HG03378 (cell line): ENCODE measurements around the gene RFXAP.

Source experiments
- ATAC-seq: cut with Tn5 transposase; IDR thresholded peaks from one replicate; pipeline ENCODE4 v1.9.1; 2021; ENCODE audit warnings: mild to moderate bottlenecking, moderate library complexity; ENCODE audit not compliant: unreplicated experiment

Gene RFXAP

DNA sequence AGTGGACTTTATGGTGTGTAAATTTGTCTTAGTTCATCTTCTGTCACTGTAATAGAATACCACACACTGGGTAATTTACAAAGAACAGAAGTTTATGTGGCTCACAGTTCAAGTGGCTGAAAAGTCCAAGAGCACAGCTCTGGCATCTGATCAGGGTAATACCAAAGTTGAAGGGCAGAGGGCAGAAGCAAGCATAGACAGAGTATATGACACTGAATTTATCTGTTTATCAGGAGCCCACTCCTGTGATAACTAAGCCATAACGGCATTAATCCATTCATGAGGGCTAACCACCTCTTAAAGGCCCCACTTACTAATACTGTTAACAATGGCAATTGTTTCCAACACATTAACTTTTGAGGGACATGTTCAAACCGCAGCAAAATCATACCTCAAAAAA, 4.0 kb upstream of the RFXAP start:
- no peak for ATAC-seq

DNA sequence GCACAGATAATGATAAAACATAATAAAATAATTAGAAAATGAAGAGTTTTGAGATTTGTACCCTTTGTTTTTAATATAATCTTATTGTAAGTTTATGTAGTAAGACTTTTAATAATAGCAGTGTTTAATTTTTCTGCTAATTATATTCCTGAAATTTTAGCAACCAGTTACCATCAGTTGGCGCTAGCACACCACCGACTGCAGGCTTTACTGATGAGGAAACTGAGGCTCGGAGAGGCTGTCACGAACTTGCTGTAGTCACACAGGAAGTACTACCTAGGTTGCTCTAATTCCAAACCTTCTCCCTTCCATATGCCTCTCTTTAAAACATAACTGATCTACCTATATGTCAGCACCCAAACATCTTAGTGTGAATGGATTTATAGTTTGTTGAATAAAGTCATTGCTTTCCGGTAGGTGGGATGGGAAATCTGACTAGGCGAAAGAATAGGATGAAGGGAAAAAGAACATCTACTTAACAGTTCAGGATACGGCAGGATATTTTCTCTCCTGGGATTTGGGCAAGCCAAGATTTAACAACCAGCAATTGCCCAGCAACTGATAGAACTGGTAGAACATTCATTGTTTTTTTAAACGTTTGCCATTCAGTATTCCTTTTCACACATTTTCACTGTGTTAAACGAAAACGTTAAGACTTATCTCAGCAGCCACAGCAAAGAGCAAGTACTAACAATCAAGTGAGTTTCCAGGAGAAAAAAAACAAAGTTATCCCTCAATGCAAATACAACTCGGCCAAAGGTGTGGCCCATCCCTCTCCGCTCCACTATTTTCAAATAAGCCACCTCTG, 822 bp upstream of the RFXAP start:
- ATAC-seq = no peak

DNA sequence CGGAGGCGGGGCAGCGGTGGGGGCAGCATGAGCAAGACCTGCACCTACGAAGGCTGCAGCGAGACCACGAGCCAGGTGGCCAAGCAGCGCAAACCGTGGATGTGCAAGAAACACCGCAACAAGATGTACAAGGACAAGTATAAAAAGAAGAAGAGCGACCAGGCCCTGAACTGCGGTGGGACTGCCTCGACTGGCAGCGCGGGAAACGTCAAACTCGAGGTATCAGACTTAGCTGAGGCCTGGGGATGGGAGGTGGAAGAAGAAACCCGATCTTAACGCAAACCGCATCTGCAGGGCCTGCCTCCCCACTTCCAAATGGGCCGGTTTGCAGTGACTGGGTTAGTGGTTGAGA, 693 bp downstream of the RFXAP start:
- ATAC-seq = peak; percentile 16

DNA sequence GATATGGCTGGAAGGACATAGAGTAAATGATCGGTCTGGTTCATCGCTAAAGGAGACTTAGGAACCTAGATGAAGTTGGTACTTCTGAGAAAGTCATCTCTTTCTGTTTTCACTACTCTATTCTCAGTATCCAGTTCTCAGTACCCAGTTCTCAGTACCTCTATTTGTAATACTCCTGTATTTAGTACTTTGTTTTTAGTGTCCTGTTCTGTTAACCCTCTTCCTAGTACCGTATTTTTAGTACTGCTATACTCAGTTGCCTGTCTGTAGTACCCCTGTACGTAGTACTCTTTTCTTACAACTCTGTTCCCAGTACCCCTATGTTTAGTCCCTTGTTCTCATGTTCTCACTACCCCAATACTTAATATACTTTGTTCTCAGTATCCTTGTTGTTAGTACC, 1.2 kb downstream of the RFXAP start:
- ATAC-seq = peak; percentile 61

DNA sequence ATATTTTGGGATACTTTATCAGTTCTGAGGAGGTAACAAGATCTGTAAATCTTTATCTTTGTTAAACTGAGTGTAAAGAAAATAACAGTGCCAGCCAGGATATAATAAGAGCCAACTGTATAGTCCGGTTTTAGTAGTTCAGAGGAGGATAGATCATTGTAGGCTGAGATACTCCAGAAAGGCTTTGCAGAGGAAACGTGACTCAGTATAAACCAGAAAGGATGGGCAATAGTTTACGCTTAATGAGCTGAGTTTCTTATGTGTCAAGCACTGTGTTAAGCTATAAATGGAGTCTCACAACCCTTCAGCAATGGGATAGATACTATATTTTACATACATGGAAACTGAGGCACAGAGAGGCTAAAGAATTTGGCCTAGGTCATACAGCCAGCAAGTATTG, 3.8 kb downstream of the RFXAP start:
- ATAC-seq = no peak

DNA sequence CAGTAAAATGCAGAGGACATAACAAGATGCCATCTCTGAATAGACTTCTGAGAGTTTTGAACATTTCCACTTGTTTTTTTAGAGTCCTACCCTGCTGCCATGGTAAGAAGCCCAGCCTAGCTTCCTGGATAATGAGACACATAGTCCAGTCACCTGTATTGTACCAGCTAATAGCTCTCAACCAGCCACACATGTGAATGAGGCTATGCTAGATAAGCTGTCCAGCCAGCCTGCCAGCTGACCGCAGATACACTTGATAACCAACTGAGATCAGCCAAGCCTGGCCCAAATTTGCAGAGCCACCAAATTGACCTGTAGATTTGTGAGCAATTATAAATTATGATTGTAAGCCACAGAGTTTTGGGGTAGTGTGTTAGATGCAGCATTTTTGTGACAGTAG, 10.7 kb downstream of the RFXAP start:
- ATAC-seq = no peak

DNA sequence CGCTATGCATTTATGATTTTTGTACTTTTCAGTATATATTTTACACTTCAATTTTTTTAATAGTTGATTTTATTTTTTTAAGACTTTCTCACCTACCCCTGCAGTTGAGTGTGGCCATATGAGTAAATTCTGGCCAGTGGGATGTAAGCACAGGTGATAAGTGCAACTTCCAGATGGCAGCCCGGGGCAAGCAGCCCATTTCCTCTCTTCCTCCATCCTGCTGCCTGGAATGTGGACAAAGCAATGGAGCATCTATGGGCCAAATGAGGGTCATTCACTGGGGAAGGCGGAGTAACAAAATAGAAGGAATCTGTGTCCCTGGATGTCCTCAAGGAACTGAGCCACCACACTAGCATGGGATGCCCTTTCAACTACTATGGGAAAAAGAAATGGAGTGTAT, 12.3 kb downstream of the RFXAP start:
- ATAC-seq = no peak

DNA sequence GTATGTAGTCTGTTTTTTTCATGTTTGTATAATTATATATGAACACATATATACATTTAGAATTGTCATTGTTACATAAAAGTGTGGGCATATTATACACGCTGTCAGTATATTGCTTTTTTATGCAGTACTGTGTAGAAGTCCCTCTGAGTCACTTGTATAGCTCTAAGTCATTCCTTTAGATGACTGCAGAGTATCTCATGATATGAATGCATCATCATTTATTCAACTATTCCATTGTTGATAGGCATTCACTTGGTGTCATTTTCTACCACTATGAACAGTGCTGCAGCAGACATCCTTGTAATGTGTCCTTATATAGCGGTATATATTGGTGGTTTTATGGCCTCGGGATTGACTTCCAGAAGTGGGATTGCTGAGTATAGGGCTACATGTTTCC, 15.3 kb downstream of the RFXAP start:
- ATAC-seq = no peak

DNA sequence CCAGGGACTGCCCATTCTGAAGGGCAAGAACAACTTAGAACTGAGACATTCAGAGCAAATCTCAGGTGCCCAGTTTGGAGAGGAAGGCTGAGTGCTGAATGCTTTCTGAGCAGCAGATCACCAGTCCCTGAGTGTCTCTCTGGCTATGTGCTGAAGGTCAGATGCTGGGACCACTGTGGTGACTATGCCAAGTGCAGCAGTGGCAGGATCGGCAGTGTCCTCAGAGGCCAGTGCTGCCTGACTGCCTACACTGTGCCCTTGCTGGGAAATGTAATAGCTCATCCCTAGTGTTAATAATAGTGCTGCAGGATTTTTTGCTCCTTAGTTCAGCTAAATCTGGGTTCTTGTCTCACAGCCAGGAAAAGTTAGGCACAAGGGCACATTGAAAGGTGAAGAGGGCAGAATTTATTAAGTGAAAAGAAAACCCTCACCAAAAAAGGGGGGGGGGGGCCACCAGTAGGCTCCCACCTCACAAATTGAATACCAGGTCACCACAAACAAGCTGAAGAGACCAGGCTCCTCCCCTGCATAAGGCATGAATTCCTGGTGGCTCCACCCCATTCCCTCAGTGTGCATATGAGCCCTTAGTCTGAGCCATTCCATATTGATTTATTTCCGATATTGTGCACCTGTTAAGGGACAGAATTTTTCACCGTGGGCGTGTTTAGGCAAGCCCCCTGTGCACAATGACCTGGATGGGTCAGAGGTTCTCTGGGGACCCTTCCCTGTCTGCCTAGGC, 18.5 kb downstream of the RFXAP start:
- ATAC-seq = no peak

DNA sequence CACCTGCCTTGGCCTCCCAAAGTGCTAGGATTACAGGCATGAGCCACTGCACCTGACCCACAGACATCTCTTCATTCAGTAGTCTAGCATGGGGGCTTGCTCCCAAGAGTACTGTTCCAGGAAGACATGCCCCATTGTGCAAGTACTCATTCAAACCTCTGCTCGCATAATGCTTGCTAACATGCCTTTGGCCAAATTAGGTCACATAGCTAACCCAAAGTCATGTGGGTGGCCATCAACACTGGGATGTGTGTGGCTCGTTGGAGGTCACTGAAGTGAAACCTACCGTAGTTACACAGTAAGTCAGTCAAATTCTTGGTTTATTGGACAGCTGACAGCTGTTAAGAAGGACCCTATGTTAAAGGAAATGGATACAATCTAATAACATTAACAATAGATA, 20.3 kb downstream of the RFXAP start:
- ATAC-seq = no peak

DNA sequence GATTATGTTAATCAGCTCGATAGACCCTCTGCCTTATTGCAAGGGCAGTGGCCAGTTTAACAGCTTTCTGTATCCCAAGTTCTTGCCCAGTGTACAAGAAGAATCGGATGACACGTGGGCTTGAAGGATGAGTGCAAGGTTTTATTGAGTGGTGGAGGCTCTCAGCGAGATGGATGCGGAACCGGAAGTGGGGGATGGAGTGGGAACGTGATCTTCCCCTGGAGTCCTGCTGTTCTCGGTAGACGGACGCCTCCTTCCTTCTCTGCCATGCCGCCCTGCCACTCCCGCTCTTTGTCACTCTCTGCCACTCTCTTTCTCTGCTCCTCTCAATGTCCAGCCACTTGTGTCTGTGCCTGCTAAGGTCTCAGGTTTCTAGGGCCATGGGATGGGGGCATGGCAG, 21.0 kb downstream of the RFXAP start:
- ATAC-seq = no peak

DNA sequence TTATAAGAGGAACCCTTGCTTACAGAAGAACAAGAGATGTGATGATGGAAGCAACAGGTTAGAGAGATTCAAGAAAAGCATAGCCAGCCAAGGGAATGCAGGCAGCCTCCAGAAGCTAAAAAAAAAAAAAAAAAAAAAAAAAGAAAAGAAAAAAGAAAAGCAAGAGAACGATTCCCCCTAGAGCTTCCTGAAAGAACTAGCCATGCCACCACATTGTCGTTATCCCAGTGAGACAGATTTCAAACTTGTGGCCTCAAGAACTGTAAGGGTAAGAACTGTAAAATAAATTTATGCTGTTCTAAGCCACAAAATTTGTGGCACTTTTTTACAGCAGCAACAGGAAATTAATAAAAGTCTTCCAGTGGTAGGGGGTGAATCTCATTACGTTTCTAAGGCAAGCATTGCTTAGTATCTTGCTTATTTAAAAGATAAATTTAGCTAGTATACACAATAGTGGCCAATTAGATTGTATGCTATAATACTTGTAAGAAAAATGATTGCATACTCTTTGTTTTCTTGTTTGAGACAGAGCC, 21.8 kb downstream of the RFXAP start:
- no peak for ATAC-seq

DNA sequence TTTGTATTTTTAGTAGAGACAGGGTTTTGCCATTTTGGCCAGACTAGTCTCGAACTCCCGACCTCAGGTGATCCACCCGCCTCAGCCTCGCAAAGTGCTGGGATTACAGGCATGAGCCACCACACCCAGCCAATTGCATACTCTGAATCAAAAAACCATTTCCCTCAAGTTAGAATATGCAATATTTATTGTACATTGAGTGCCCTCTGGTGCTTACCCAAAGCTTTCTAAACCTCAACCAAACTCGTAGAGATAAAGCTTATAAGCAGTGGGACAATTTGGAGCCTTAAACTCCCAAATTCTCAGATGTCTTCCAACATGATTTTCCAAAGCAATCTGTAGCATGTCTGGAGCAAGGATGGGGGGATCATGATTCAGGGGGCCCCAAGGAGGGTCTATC, 22.4 kb downstream of the RFXAP start:
- ATAC-seq = no peak

DNA sequence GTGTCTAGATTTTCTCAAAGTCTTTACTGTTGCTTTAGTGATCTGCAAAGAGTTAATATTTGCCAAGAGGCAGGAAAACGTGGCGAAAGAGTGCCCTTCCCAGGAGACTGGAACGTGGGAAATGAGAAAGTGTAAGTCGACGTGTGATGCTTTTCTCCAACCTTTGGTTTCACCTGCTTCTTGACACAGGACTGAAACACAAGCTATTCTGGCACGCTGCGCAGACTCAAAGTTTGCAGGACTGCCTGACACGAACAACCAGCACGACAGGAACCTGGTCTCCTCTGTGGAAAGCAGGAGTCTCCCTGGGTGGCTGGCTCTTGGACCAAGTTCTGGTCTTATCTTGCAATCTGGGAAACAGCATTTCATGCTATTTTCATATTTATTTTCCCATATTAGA, 28.6 kb downstream of the RFXAP start:
- no peak for ATAC-seq

DNA sequence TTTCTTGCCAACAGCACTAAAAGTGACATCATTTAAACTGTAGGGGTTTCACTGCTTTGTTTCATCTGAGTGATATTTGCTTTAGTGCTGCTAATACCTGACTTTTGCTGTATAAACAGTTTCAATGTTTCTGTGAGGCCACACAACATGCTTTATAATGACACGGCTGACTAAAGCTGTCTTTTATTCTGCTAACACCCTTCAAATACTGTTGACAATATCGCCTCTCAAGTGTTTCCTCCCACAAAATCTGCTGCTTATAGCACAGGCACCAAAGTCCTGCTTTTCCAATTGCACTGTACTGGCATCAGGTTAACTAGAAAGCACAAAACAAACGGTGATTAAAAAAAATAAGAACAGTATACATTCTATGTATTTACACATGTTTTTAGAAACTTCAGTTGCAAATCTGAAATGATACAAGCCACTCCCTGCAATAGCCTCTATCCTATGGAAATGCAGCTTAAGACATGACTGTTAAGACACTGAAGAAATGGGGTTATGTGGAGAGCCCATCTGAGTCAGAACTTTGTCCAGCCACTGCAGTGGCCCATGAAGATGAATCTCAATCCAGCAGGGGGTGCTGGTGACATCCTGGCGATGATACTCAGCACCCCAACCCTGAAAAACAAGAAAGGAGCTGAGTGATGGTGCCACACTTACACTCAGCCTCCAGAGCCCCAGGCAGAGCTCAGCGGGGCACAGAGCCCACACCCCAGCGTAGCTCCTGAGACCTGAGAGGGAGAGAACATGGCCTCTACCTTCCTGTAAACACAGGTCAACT, 29.4 kb downstream of the RFXAP start:
- ATAC-seq = peak; percentile 62

DNA sequence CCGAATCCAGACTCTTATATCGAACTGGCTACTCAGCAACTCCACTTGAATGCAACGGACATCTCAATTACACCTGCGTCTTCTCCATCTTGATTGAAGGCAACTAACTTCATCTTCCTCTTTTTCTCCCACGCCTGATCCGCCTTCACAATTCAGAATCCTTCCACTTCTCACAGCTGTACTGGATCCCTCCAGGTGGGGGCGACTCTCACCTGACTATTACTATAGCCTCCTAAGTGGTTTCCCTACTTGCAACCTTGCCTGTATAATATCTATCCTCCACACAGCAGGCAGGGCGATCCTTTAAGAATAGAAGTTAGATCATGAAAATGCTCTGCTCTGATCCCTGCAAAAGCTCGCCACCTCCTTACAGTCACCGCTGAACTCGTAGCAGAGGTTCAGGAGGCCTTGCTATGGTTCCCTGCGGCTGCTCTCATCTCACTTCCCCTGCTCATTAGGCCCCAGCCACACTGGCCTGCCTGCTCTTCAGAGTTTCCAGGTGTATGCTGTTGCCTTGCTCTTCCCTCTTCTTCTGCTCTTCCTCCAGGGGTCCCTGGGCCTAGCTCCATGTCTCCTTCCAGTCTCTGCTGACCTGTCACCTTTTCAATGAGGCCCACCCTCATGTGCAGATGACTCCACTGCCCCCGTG, 31.9 kb downstream of the RFXAP start:
- ATAC-seq = no peak

DNA sequence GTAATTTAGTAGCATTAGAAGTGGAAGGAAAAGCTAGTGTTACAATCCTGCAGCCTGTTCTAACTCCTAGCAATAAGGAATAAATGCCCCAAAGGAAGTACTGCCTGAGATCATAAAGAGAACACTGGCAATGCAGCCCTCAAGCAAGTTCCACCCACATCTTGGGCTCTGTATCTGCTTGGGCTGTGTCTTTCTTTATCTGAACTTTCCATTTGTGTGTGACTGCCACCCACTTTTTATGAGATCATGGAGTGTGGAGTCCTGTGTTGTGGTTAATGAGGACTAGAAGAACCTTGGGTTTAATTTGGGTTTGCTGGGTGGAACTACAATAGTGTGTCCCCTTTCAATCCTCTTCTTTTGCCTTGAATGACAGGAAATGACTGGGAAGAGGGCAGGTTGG, 38.2 kb downstream of the RFXAP start:
- ATAC-seq = no peak

DNA sequence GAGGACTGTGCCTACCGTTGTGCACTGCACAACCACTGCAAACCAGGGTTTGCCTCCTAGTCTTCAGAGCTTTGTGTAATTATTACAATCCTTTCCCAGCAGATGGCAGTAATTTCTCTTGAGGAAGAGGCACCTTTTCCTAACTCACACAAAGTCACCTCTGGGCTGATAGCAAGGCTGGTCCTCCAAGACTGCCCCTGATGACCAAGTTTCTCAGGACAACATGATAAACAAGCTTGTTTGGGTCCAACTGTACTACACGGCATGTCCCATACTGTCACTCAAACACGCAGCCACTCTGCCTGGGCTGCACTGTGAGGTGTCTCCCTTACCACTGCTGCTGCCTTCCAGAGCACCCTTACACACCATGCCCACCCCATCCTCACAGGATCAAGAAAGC, 39.3 kb downstream of the RFXAP start:
- ATAC-seq = no peak

DNA sequence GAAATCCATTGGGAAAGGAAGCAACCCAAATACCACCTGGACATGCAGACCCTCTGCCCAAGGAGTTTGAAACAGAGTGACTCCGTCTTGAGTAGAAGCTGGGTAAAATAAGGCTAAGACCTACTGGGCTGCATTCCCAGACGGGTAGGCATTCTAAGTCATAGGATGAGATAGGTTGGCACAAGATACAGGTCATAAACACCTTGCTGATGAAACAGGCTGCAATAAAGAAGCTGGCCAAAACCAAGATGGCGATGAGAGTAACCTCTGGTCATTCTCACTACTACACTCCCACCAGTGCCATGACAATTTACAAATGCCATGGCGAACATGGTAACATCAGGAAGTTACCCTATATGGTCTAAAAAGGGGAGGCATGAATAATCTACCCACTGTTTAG, 40.2 kb downstream of the RFXAP start:
- ATAC-seq = no peak

DNA sequence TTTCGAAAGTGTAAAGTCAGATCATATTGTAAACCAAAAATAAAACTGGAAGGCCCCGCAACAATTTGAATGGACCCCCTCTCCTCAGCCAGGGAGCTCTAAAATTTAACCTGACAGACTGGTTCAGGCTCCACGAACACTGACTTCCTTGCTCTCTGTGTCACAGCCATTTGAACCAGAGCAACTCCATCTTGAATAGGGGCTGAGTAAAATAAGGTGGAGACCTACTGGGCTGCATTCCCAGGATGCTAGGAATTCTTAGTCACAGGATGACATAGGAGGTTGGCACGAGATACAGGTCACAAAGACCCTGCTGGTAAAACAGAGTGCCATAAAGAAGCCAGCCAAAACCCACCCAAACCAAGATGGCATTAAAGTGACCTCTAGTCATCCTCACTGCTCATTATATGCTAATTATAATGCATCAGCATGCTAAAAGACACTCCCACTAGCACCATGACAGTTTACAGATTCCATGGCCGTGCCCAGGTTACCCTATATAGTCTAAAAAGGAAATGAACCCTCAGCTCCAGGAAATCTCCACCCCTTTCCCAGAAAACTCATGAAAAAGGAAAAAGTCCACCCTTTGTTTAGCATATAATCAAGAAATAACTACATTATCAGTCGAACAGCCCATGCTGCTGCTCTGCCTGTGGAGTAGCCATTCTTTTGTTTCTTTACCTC, 43.1 kb downstream of the RFXAP start:
- ATAC-seq = no peak

DNA sequence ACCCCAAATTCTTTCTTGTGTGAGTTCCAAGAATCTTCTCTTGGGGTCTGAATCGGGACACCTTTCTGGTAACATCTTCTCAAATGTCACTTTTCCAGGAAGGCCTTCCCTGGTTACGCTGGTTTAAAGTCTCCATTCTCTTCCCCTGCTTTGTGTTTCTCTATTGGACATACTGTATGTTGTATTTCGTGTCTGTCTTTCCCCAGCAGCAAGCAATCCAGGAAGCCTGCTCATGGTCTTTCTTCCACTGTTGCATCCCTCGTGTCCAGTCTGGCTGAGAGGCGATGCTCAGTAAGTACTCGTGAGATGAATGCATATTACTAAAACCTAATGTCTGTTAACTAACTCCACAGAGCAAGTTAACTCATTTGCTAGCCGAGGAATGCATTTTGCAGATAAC, 43.7 kb downstream of the RFXAP start:
- no peak for ATAC-seq
